Measurements from ENCODE around the gene SDR9C7. TPM values are rescaled to one million over a fixed set of nuclear protein-coding genes. Genes with fewer than 3 reads are reported as not detected.

Gene SDR9C7
- total RNA-seq, 4 donors from 2014 or later, result 0.26 to 0.49 TPM; not detected in 2

DNA sequence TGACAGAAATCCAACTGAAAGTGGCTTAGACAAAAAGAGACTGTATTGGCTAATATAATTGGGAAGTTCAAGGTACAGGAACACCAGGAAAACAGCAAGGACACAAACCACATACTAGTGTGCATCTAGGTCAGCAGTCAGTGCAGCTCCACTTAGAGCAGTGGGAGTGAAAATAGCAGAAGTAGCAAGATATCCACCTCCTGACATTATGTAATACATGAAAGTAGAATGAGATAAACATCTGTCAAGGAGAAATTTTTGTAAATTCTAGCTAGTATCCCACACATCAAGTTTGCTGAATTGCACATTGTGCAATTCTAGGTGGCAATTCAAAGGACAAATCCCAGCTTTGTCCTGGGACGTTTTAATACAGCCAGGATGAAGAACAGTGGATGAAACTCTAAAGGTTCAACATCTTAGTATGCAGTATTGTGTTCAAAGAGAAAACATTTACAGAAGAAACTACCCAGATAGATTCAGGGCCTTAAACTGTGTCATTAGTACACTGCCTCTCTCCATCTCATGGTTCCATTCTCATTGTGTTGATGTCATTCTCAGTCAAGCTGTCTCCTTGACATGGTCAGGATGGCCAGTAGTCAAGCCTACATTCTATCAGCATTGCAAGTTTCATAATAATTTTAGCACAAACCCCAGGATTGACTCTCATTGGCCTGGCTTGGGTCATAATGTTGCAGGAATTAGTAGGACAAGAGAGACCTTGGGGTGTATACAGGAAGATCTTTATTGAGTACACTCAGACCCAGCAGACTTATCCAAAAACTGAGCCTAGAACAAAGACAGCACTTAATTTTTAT is 56.8 kb downstream of the SDR9C7 start:
- H3K4me3 ChIP-seq, result no peak overlapping the region
- no peaks in the 10 kb centered on the region for H3K4me1 ChIP-seq
- no peak for DNase-seq
- no peak overlapping the region for H3K27ac ChIP-seq
- intact Hi-C loops (cut with DNase I; ENCODE audit: low total_unique reads), result no loop called here
- TF ChIP-seq, protein P1, sequence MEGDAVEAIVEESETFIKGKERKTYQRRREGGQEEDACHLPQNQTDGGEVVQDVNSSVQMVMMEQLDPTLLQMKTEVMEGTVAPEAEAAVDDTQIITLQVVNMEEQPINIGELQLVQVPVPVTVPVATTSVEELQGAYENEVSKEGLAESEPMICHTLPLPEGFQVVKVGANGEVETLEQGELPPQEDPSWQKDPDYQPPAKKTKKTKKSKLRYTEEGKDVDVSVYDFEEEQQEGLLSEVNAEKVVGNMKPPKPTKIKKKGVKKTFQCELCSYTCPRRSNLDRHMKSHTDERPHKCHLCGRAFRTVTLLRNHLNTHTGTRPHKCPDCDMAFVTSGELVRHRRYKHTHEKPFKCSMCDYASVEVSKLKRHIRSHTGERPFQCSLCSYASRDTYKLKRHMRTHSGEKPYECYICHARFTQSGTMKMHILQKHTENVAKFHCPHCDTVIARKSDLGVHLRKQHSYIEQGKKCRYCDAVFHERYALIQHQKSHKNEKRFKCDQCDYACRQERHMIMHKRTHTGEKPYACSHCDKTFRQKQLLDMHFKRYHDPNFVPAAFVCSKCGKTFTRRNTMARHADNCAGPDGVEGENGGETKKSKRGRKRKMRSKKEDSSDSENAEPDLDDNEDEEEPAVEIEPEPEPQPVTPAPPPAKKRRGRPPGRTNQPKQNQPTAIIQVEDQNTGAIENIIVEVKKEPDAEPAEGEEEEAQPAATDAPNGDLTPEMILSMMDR (IDR thresholded peaks at IDR 0.05), result no peak
- TF ChIP-seq POLR2A (IDR thresholded peaks at IDR 0.05), result no peak
- H3K36me3 ChIP-seq, result no peaks in the 10 kb centered on the region
- H3K9me3 ChIP-seq, result peaks cover 0 to 4% of the 10 kb centered on the region in 2 donors
- no peaks in the 10 kb centered on the region for H3K27me3 ChIP-seq

DNA sequence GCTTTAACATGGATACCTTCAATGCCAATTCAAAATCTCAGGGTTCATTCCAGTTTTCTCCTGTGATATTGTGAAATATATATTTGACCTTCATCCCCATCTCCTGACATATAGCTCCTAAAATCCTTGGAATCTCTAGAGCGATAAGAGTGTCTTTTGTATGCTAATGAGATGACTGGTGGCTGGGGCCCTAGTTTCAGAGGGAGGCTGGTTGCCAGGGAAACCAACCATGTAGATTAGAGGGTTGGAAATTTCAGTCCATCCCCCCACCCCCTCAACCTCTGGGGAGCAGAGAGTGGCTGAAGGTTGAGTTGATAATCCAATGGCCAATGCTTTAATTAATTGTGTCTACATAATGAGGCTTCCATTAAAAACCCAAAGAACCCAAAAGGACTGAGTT is 59.4 kb downstream of the SDR9C7 start:
- DNase-seq, result no peak
- Histone ChIP-seq H3K4me3 (no peak overlapping the region), H3K4me1 (no peaks in the 10 kb centered on the region), H3K27ac (no peak overlapping the region), H3K9me3 (no peaks in the 10 kb centered on the region), H3K27me3 (no peaks in the 10 kb centered on the region), H3K36me3 (no peaks in the 10 kb centered on the region)
- intact Hi-C loops (cut with DNase I; ENCODE audit: low total_unique reads), result no loop called here
- TF ChIP-seq POLR2A (IDR thresholded peaks at IDR 0.05), result no peak
- TF ChIP-seq, protein P1 (IDR thresholded peaks at IDR 0.05), result no peak

DNA sequence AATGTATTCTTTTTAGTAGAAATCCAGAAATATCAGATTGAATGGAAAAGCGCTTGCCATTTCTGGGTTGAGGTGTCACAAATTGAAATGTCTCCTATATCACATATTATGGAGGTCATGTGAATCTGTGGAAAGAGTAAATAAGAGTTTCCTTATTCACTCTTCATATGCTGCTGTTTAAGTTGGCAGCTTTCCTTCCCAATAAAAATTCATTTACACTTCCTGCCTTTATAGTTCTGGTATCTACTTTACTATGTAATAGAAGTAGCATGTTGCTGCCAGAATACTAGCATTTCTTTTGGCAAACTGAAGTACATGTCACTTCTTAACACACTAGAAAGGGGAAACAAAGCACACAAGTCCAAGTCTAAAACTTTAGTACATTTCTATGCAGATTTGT is 60.8 kb downstream of the SDR9C7 start:
- Histone ChIP-seq H3K27me3 (no peaks in the 10 kb centered on the region), H3K4me3 (no peak overlapping the region), H3K27ac (no peak overlapping the region), H3K36me3 (no peaks in the 10 kb centered on the region), H3K4me1 (no peaks in the 10 kb centered on the region), H3K9me3 (no peaks in the 10 kb centered on the region)
- intact Hi-C loops (cut with DNase I; ENCODE audit: low total_unique reads), result no loop called here
- TF ChIP-seq, protein P1 (IDR thresholded peaks at IDR 0.05), result no peak
- no peak for TF ChIP-seq POLR2A (IDR thresholded peaks at IDR 0.05)
- no peak for DNase-seq

Other genes with a start within 250 kb of the SDR9C7 start
- gene PTGES3, start 246.1 kb downstream of the SDR9C7 start, total RNA-seq, result 100 to 1,000 TPM in 3 of 4 donors, 10 to 100 TPM in 1; 80.7 to 236 (median 141) TPM
- gene NACA, start 209.1 kb downstream of the SDR9C7 start, total RNA-seq, result 1,000 to 10,000 TPM in 2 of 4 donors, 100 to 1,000 TPM in 2; 942 to 2,684 (median 1,304) TPM
- 10 to 100 TPM in 2 of 4 donors, 1 to 10 TPM in 1, not detected in 1; 6.0 to 71.7 (median 28.6) TPM for gene PRIM1, start 182.1 kb downstream of the SDR9C7 start, total RNA-seq
- gene HSD17B6, start 171.1 kb downstream of the SDR9C7 start, total RNA-seq, result 10 to 100 TPM in 1 of 4 donors, 1 to 10 TPM in 3; 2.4 to 10.5 (median 7.3) TPM
- 1 to 10 TPM in 3 of 4 donors, under 1 TPM in 1; 0.29 to 2.1 (median 1.3) TPM for gene RDH16, start 23.2 kb upstream of the SDR9C7 start, total RNA-seq
- gene ZBTB39, start 72.1 kb upstream of the SDR9C7 start, total RNA-seq, result 10 to 100 TPM in 2 of 4 donors, 1 to 10 TPM in 2; 7.6 to 13.0 (median 10.9) TPM
- gene TAC3, start 82.1 kb upstream of the SDR9C7 start, total RNA-seq, result not detected
- 1 to 10 TPM in 1 of 4 donors, under 1 TPM in 1, not detected in 2; 0.59 to 1.3 TPM for gene MYO1A, start 115.7 kb upstream of the SDR9C7 start, total RNA-seq
- 10 to 100 TPM in 2 of 4 donors, 1 to 10 TPM in 2; 1.5 to 18.0 (median 9.9) TPM for gene NEMP1, start 144.4 kb upstream of the SDR9C7 start, total RNA-seq
- 10 to 100 TPM in 3 of 4 donors, 1 to 10 TPM in 1; 9.1 to 85.8 (median 33.9) TPM for gene NAB2, start 154.7 kb upstream of the SDR9C7 start, total RNA-seq
- gene STAT6, start 177.0 kb upstream of the SDR9C7 start, total RNA-seq, result 100 to 1,000 TPM in 2 of 4 donors, 10 to 100 TPM in 2; 62.5 to 242 (median 94.3) TPM
- gene LRP1, start 194.1 kb upstream of the SDR9C7 start, total RNA-seq, result 100 to 1,000 TPM; 164 to 507 (median 318) TPM
- gene LRP1-AS, start 213.2 kb upstream of the SDR9C7 start, total RNA-seq, result not detected